ENCODE data around the gene PHLDA1. TPM values are rescaled to one million over a fixed set of nuclear protein-coding genes. Genes with fewer than 3 reads are reported as not detected.
"Not testable (repeated sequence)": the region's sequence is repeated elsewhere in the genome, so short reads cannot be mapped to it uniquely, and the experiment has no call there.

The PHLDA1 gene
- total RNA-seq, 1 experiment from 2014 or later: 151 TPM

DNA sequence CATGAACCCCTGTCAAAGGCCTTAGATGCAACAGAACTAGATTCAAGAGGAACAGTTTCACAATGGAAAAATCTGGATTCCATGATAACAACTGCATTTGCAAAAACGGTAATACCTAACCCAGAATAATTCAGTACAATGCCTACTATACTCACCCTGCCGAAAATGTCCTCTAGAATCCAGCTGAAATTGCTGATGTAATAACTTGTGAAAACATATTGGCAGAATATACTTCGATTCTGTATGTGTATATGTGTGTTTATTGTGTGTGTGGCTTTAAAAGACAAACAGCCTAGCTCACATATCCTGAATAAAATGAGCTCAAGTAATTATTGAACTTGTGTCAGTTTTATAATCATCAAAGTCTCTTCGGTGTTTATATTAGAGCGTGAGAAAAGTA is 46.0 kb downstream of the PHLDA1 start:
- H3K4me1 Mint-ChIP-seq (ENCODE audit: low read depth, unreplicated experiment): peaks cover 62% of the 10 kb centered on the region
- no peak for DNase-seq
- CTCF ChIA-PET: interaction anchor here (0.6 to 2.3 kb wide), 4 partner anchors 13 to 325 kb away, joined by 3 to 11 read pairs (median 4); partner anchors contain the start of gene PHLDA1
- TF ChIP-seq, protein P1, sequence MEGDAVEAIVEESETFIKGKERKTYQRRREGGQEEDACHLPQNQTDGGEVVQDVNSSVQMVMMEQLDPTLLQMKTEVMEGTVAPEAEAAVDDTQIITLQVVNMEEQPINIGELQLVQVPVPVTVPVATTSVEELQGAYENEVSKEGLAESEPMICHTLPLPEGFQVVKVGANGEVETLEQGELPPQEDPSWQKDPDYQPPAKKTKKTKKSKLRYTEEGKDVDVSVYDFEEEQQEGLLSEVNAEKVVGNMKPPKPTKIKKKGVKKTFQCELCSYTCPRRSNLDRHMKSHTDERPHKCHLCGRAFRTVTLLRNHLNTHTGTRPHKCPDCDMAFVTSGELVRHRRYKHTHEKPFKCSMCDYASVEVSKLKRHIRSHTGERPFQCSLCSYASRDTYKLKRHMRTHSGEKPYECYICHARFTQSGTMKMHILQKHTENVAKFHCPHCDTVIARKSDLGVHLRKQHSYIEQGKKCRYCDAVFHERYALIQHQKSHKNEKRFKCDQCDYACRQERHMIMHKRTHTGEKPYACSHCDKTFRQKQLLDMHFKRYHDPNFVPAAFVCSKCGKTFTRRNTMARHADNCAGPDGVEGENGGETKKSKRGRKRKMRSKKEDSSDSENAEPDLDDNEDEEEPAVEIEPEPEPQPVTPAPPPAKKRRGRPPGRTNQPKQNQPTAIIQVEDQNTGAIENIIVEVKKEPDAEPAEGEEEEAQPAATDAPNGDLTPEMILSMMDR (IDR thresholded peaks at IDR 0.05; ENCODE audit: unreplicated experiment): no peak
- TSS peak; percentile 32 for BruUV-seq (replicated peaks)
- H3K9me3 Mint-ChIP-seq (ENCODE audit: low read depth, unreplicated experiment): peaks cover 8% of the 10 kb centered on the region
- peaks cover 40% of the 10 kb centered on the region for H3K36me3 Mint-ChIP-seq (ENCODE audit: insufficient read depth, unreplicated experiment)
- intact Hi-C loops (cut with micrococcal nuclease; ENCODE audit: unreplicated experiment): no loop called here
- H3K27me3 Mint-ChIP-seq (ENCODE audit: unreplicated experiment): no peaks in the 10 kb centered on the region
- peak overlapping the region; percentile 40 for H3K4me3 Mint-ChIP-seq (ENCODE audit: low read depth, unreplicated experiment)
- H3K27ac Mint-ChIP-seq (ENCODE audit: unreplicated experiment): peak overlapping the region; percentile 97

DNA sequence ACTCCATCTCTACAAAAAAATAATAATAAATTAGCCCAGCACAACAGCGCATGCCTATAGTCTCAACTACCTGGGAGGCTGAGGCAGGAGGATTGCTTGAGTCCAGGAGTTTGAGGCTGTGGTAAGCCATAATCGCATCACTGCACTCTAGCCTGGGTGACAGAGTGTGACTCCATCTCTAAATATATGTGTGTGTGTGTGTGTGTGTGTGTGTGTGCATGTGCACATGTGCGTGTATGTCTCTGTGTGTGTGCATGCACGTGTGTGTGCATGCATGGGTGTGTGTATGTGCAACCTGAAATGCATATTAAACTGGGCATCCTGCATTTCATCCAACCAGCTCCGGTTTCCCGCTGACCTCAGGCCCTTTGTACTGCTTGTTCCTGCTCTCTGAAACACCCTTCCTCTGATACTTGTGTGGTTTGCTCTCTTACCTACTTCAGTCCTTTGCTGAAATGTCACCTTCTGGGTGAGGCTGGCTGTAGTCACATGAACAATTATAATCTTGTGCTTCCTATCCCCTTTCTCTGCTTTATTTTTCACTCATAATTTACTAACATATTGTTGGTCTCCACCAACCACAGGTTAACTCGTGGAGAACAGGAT is 46.9 kb downstream of the PHLDA1 start:
- Mint-ChIP-seq H3K36me3 (ENCODE audit: insufficient read depth, unreplicated experiment) (peaks cover 40% of the 10 kb centered on the region), H3K27ac (ENCODE audit: unreplicated experiment) (peak overlapping the region; percentile 97), H3K9me3 (ENCODE audit: low read depth, unreplicated experiment) (peaks cover 8% of the 10 kb centered on the region), H3K4me1 (ENCODE audit: low read depth, unreplicated experiment) (peaks cover 53% of the 10 kb centered on the region), H3K27me3 (ENCODE audit: unreplicated experiment) (no peaks in the 10 kb centered on the region), H3K4me3 (ENCODE audit: low read depth, unreplicated experiment) (peak overlapping the region; percentile 40)
- intact Hi-C loops (cut with micrococcal nuclease; ENCODE audit: unreplicated experiment): loop anchor here (5.0 kb wide), 1 partner anchor 107 kb away; no protein-coding TSS in a partner anchor
- TF ChIP-seq, protein P1 (IDR thresholded peaks at IDR 0.05; ENCODE audit: unreplicated experiment): no peak
- no TSS peak for BruUV-seq (replicated peaks)
- CTCF ChIA-PET: interaction anchor here (2.3 kb wide), 1 partner anchor 36 kb away, joined by 11 read pairs; no protein-coding TSS in a partner anchor
- peak; percentile 23 for DNase-seq

DNA sequence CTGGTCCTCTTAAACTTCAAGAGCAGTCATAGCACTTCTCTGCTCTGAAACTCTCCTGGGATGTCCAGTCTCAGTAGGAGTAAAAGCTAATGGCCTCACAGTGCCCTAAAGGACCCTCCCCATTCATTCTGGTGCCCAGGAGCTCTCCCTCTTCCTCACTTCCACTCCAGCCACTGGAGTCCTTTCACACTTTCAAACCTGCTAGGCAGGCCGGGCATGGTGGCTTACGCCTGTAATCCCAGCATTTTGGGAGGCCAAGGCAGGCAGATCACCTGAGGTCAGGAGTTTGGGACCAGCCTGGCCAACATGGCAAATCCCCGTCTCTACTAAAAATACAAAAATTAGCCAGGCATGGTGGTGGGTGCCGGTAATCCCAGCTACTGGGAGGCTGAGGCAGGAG is 47.7 kb downstream of the PHLDA1 start:
- intact Hi-C loops (cut with micrococcal nuclease; ENCODE audit: unreplicated experiment): loop anchor here (5.0 kb wide), 1 partner anchor 107 kb away; no protein-coding TSS in a partner anchor
- peak overlapping the region; percentile 81 for H3K4me3 Mint-ChIP-seq (ENCODE audit: low read depth, unreplicated experiment)
- not testable (repeated sequence) for H3K27me3 Mint-ChIP-seq (ENCODE audit: unreplicated experiment); BruUV-seq (replicated peaks); H3K9me3 Mint-ChIP-seq (ENCODE audit: low read depth, unreplicated experiment)
- peaks cover 52% of the 10 kb centered on the region for H3K4me1 Mint-ChIP-seq (ENCODE audit: low read depth, unreplicated experiment)
- DNase-seq: peak; percentile 57
- CTCF ChIA-PET: interaction anchor here (0.7 to 2.3 kb wide), 3 partner anchors 37 to 49 kb away, joined by 3 to 11 read pairs (median 3); no protein-coding TSS in a partner anchor
- H3K36me3 Mint-ChIP-seq (ENCODE audit: insufficient read depth, unreplicated experiment): peaks cover 34% of the 10 kb centered on the region
- H3K27ac Mint-ChIP-seq (ENCODE audit: unreplicated experiment): peak overlapping the region; percentile 97

DNA sequence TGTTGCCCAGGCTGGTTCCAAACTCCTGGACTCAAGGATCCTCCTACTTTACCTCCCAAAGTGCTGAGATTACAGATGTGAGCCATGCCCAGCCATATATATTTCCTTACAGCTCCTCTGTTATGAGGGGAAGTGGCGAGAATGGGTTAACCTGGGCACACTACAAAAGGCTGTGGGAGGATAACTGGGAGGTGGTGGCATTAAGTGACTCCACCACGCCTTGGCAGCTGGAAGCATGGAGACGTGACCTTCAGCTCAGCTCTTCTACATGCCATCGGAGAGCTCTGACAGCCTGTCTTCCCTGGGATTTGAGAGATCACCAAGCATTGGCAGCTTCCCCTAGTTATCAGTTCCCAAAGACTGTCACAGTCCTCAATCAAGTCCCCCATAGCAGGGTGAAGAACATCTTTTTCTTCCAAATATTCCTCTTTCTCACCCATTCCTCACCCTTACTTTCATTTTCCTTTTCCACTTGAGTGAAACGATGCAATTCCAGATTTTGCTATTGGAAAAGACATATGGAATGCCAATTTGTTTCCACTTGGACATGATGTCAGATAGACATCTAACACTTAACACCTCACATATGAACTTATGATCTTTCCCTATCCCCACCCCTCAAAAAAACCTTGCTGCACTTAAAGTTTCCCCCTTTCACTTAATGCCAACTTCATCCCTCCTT is 48.5 kb downstream of the PHLDA1 start:
- DNase-seq: peak; percentile 36
- intact Hi-C loops (cut with micrococcal nuclease; ENCODE audit: unreplicated experiment): loop anchor here (5.0 kb wide), 1 partner anchor 106 kb away; no protein-coding TSS in a partner anchor
- Mint-ChIP-seq H3K4me3 (ENCODE audit: low read depth, unreplicated experiment) (peak overlapping the region; percentile 81), H3K36me3 (ENCODE audit: insufficient read depth, unreplicated experiment) (peaks cover 35% of the 10 kb centered on the region), H3K27me3 (ENCODE audit: unreplicated experiment) (no peaks in the 10 kb centered on the region), H3K27ac (ENCODE audit: unreplicated experiment) (peak overlapping the region; percentile 97), H3K4me1 (ENCODE audit: low read depth, unreplicated experiment) (peaks cover 54% of the 10 kb centered on the region), H3K9me3 (ENCODE audit: low read depth, unreplicated experiment) (no peaks in the 10 kb centered on the region)
- TF ChIP-seq, protein P1 (IDR thresholded peaks at IDR 0.05; ENCODE audit: unreplicated experiment): no peak
- TSS peak; percentile 17 for BruUV-seq (replicated peaks)
- CTCF ChIA-PET: interaction anchor here (1.4 to 2.3 kb wide), 2 partner anchors 38 to 42 kb away, joined by 3 to 11 read pairs; no protein-coding TSS in a partner anchor
